Measurements from ENCODE around the gene ATG10.
"Not testable (repeated sequence)": the region's sequence is repeated elsewhere in the genome, so short reads cannot be mapped to it uniquely, and the experiment has no call there.

Gene ATG10

GRCh38 chr5:81971712-81972491 is at the start of gene ATG10:
Gene ATG10 (plus strand): TSS chr5:81972023. CDS start chr5:81987571, 15,548 bp downstream.
- DNase-seq (ENCODE audit: low spot score), result peak; percentile 99

DNA sequence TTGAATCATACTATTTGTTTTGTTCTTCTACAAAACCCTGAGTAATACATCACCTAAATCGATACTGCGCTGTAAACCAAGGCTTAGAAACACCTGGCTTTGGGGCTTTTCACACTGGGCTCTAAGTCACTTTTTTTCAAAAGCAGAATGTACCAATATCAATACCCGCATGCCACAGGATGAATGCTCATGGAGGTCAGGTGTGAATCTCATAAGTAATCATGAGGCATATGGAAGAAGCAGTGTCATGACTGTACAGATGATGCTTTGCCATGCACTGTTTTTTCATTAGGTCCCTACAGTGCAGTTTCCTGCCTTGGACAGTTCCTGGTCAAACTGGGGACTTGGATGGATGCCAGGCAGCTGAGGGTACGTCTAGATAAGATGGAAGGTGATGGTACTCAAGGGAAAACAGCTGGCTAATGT is 49.0 kb upstream of the ATG10 start:
- no peak for DNase-seq (ENCODE audit: low spot score)

DNA sequence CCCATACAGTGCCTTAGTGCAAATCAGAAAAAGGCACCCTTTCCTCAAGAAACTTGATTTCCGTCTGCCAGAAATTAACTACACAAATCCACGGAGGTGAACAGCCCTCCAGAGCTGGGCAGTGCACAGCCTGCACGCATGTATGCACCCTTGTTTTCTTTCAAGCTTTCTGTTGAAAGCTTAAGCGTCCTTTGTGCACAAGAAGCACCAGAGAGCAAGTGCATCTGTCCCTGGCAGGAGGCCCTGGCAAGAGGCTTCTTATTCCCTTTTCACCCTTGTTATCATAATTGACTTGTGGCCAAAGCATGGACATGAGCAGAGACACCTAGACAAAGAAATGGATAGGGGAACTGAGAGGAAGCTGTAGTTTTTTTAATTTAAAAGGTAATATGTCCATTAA is 47.4 kb upstream of the ATG10 start:
- no peak for DNase-seq (ENCODE audit: low spot score)

- DNase-seq (ENCODE audit: low spot score), result no peak
Measured at GRCh38 chr5:81925009-81925408, 46.8 kb upstream of the ATG10 start.

GRCh38 chr5:81925981-81926380 is 45.8 kb upstream of the ATG10 start:
- no peak for DNase-seq (ENCODE audit: low spot score)

DNA sequence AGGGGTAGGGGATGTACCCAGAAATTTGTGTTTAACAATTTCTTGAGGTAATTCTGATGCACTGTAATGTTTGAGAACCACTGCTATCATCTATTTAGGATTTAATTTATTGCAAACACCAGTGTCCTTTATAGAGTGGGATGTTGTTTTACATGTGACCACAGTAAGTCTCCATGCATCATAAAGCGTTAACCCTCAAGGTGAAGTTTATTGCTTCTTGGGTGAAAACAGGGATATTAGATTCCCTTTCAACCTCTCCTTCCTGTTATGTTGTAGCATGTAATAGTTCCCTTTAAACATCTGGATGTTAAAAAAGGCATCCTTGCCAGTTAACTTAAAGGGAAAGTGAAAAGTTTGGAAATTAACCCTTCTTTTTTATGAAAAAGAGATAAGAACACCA is 35.8 kb upstream of the ATG10 start:
- DNase-seq (ENCODE audit: low spot score), result no peak

DNA sequence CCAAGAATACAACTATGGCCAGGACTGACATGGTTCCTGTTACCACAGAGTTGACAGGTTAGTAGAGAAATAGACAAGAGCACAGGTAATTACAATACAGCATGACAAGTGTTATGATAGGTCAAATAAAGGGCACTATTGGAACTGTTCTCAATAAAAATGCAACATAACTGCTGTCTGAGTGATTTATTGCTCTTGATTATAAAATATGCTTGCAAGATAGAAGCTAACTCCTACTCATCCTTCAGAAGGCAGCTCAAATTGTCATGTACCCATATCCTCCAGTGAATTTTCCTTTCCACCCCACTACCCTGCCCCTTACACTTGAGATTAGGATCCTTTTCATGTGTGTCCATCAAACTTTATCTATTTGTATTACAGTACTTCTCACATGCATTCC is 35.1 kb upstream of the ATG10 start:
- DNase-seq (ENCODE audit: low spot score), result no peak

- no peak for DNase-seq (ENCODE audit: low spot score)
Measured at GRCh38 chr5:81942746-81943145, 29.1 kb upstream of the ATG10 start.

GRCh38 chr5:81948349-81948748 is 23.5 kb upstream of the ATG10 start:
- DNase-seq (ENCODE audit: low spot score), result no peak

DNA sequence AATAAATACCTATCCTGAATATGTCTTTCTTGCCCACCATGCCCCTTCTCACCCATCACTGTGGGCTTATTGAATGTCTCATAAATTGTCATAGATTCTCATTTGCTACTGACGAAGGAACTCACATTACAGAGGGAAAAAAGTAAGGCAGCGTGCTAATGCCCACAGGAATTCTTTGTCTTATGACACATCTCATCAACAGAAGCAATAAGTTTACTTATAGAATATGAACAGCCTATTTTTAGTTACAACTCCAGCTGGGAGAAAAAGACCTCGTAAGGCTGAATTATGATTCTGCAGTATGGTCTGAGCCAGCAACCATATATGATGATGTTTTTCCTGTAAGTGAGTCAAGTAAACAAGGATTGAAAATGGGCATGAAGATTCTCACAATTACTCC is 22.4 kb upstream of the ATG10 start:
- no peak for DNase-seq (ENCODE audit: low spot score)

DNA sequence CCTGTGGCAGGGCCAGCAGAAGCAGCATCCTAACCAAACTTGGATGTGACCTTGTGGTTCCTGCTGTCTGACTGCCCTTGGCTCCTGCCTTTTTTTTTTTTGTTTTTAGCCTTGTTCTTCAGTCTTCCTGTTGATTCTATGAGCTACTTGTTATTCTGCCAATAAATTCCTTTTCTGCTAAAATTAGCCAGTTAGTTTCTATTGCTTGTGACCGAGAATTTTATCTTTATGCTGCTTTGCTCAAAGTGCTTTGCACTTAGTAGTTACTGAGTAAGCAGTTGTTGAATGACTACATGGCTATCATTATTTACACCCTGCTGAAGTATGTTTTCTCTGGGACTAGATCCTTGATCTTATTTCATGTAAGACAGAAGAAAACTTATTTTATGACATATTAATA is 20.8 kb upstream of the ATG10 start:
- no peak for DNase-seq (ENCODE audit: low spot score)

- not testable (repeated sequence) for DNase-seq (ENCODE audit: low spot score)
Measured at GRCh38 chr5:81954796-81955195, 17.0 kb upstream of the ATG10 start.

DNA sequence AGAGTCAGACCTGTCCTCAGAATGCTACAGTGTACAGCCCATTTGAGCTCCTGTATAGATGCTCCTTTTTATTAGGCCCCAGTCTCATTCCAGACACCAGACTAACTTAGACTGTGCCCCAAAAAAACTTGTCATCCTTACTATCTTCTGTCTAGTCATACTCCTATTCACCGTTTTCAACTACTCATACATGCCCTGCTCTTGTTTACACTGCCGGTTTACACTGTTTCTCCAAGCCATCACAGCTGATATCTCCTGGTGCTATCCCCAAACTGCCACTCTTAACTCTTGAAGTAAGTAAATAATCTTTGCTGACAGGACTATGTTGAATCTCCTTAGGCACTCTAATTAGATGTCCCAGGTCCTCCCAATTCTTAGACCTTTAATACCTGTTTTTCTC is 13.7 kb upstream of the ATG10 start:
- not testable (repeated sequence) for DNase-seq (ENCODE audit: low spot score)

DNA sequence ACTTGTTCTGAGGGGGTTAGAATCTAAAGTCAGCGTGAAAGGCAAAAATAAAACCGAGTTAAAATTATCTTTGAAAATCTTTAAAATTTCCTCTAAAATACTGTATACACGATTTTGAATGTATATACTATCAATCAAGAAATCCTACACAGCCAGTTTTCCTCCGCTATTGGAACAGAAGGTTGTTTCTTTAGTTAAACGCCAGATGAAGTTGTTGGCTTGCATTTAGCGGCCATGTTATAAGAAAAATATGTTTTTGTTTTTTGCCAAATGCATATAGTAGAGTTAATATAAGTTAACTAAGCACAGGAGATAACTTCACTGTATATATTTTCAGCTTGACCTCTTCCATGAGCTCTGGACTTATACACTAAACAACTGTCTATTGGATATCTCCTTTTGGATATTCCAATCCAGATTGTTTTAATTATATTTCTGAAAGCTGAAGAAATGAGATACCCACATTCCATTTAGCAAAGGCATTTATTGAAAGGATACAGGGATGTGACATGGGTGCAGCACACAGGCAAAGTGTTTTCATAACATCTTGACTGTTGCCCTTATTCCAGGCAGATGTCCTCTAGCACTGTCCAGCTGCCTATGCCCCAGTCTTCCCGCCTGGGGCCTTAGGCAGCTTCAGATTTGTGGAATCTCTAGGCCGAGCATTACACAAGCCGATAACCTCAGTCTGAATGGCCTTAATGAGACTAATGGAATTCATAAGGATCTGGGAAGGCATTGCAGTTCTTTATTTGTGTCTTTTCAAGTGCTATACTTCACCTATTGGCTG is 10.0 kb upstream of the ATG10 start:
- DNase-seq (ENCODE audit: low spot score), result no peak

GRCh38 chr5:81963544-81963943 is 8.3 kb upstream of the ATG10 start:
- DNase-seq (ENCODE audit: low spot score), result no peak

DNA sequence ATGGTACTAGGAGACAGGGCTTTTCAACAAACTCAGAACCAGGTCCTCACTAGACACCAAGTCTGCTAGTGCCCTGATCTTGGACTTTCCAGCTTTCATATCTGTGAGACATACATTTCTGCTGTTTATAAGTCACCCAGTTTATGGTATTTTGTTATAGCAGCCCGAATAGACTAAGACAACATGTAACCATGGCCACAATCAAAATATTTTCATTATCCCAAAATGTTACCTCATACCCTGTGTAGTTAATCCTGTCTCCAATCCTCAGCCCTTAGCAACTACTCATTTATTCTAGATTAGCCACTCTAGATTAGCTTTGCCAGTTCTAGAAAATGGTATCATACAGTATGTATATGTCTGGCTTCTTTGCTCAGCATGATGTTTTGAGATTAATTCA is 6.3 kb upstream of the ATG10 start:
- DNase-seq (ENCODE audit: low spot score), result no peak

DNA sequence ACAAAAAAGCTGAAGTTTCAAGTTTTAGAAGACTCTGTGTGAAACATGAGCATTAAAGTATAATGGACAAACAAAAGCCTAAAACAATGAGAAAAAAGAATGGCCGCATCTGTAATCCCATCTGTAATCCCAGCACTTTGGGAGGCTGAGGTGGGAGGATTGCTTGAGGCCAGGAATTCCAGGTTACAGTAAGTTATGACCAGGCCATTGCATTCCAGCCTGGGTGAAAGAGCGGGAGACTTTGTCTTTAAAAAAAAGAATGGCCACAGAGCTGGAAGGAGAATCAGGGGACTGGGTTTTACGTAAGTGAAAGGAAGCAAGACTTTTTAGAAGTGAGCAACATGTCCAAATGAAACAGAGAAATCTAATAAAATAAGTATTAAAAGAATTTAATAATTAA is 2.6 kb upstream of the ATG10 start:
- DNase-seq (ENCODE audit: low spot score), result no peak

DNA sequence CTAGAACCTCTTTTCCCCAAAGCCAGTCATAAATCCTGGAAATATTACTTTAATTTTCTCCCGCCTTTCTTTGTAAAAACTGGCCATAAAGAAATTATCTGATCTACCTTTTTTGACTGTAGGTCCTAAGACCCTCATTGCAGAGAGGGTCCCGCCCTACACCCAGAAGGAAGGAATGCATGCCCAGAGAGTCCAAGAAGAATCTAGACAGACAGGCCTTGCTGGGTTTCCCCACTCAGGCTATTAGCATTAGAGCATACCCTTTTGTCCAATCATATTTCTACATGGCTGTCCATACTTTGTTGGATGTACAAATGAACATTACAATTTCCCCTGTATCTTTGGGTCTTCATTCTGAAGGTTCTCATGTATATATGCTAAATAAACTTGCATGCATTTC is 1.9 kb upstream of the ATG10 start:
- no peak for DNase-seq (ENCODE audit: low spot score)

- peak; percentile 9 for DNase-seq (ENCODE audit: low spot score)
Measured at GRCh38 chr5:81971111-81971711, 612 bp upstream of the ATG10 start.

GRCh38 chr5:81972492-81972783 is 615 bp downstream of the ATG10 start:
- no peak for DNase-seq (ENCODE audit: low spot score)

- DNase-seq (ENCODE audit: low spot score), result no peak
Measured at GRCh38 chr5:81980160-81980559, 8.3 kb downstream of the ATG10 start.

DNA sequence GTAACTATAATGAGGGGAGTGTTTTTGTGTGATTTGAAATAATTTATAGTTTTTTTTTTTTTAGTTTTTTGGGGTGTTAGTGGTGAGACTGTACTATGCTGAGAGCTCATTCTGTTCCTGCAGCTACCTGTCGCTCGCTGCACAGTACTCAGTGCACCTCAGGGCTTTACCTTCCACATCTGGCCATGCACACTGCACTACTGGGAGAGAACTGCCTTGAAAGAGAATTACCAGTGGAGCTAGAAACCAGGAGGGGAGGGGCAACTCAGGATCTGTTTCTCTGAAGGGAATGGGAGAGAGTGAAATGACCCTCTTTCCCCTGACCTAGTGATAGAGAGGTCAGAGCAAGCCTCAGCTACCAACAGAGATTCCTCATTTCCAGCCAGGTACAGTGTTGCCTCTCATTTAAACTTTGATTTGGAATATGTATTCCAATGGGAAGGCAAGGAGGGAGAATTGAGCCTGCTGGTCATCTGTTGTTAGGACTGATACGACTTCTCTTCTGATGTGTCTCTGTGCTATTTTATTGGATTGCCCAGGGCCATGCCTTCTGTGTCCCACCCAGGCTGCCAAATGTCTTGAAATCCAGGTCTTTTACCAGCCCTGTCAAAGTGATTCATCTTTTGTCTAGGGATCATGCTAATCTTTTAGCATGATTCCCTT is 8.9 kb downstream of the ATG10 start:
- no peak for DNase-seq (ENCODE audit: low spot score)

Data from AG20443 (cell line).